Measurements from ENCODE around the gene ELAPOR2. TPM values are rescaled to one million over a fixed set of nuclear protein-coding genes. Genes with fewer than 3 reads are reported as not detected.

The ELAPOR2 gene
- total RNA-seq, 1 experiment from 2014 or later = not detected

DNA sequence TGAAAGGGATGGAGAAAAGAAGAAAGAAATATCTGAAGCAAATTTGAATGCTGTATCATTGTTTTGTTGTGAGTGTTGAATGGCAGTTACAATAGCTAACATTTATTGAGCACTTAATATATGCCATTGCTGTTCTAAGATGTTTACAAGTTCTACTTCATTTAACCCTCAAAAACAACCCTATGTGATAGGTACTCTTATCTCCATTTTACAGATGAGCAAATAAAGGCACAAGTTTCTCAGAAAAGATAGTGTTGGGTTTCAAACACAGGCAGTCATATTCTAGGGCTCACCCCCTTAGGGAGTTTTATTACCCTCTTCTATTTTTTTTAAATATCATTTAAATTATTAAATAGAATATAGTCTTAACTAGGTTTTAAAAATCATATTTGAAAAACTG lies 8.3 kb upstream of the ELAPOR2 start:
- no peaks in the 10 kb centered on the region for H3K27me3 ChIP-seq (replicated peaks; ENCODE audit: insufficient read depth, low read depth, low read length, poor library complexity)
- TF ChIP-seq EZH2 (IDR thresholded peaks at IDR 0.05; ENCODE audit: borderline replicate concordance, low read depth, low read length, poor library complexity, severe bottlenecking) (no peak), CTCF (conservative IDR thresholded peaks at IDR 0.05; ENCODE audit: low read depth, low read length) (no peak)
- no peak overlapping the region for H3K27ac ChIP-seq (ENCODE audit: low read depth, low read length, poor library complexity, severe bottlenecking)
- no peak overlapping the region for H3K4me3 ChIP-seq (ENCODE audit: low read depth, low read length, poor library complexity, severe bottlenecking)
- BruUV-seq (replicated peaks) = no TSS peak
- CTCF ChIA-PET = no interaction called here
- H3K36me3 ChIP-seq (ENCODE audit: insufficient read depth, low read length, poor library complexity, severe bottlenecking) = no peaks in the 10 kb centered on the region
- DNase-seq (ENCODE audit: low spot score) = no peak
- H3K9me3 ChIP-seq (ENCODE audit: low read depth, low read length, poor library complexity, severe bottlenecking) = no peaks in the 10 kb centered on the region
- no peaks in the 10 kb centered on the region for H3K4me1 ChIP-seq (ENCODE audit: insufficient read depth, low read length, poor library complexity, severe bottlenecking)
- intact Hi-C loops (cut with micrococcal nuclease; ENCODE audit: unreplicated experiment) = no loop called here
- POLR2A ChIA-PET (ENCODE audit: low non-redundant PET) = no interaction called here

- no TSS peak for BruUV-seq (replicated peaks)
- DNase-seq (ENCODE audit: low spot score) = no peak
- Histone ChIP-seq H3K27me3 (replicated peaks; ENCODE audit: insufficient read depth, low read depth, low read length, poor library complexity) (peaks cover 8% of the 10 kb centered on the region), H3K4me1 (ENCODE audit: insufficient read depth, low read length, poor library complexity, severe bottlenecking) (no peaks in the 10 kb centered on the region), H3K27ac (ENCODE audit: low read depth, low read length, poor library complexity, severe bottlenecking) (no peak overlapping the region), H3K9me3 (ENCODE audit: low read depth, low read length, poor library complexity, severe bottlenecking) (no peaks in the 10 kb centered on the region), H3K36me3 (ENCODE audit: insufficient read depth, low read length, poor library complexity, severe bottlenecking) (no peaks in the 10 kb centered on the region), H3K4me3 (ENCODE audit: low read depth, low read length, poor library complexity, severe bottlenecking) (peak overlapping the region; percentile 49)
- TF ChIP-seq CTCF (conservative IDR thresholded peaks at IDR 0.05; ENCODE audit: low read depth, low read length) = no peak
- TF ChIP-seq EZH2 (IDR thresholded peaks at IDR 0.05; ENCODE audit: borderline replicate concordance, low read depth, low read length, poor library complexity, severe bottlenecking) = no peak
- ChIA-PET POLR2A (ENCODE audit: low non-redundant PET) (no interaction called here), CTCF (no interaction called here)
- intact Hi-C loops (cut with micrococcal nuclease; ENCODE audit: unreplicated experiment) = no loop called here
Measured at GRCh38 chr7:87060288-87060537, 759 bp upstream of the ELAPOR2 start.

GRCh38 chr7:87058744-87059524 lies 520 bp downstream of the ELAPOR2 start:
- Histone ChIP-seq H3K27ac (ENCODE audit: low read depth, low read length, poor library complexity, severe bottlenecking) (no peak overlapping the region), H3K36me3 (ENCODE audit: insufficient read depth, low read length, poor library complexity, severe bottlenecking) (no peaks in the 10 kb centered on the region), H3K9me3 (ENCODE audit: low read depth, low read length, poor library complexity, severe bottlenecking) (no peaks in the 10 kb centered on the region), H3K4me3 (ENCODE audit: low read depth, low read length, poor library complexity, severe bottlenecking) (peak overlapping the region; percentile 49), H3K27me3 (replicated peaks; ENCODE audit: insufficient read depth, low read depth, low read length, poor library complexity) (peaks cover 8% of the 10 kb centered on the region), H3K4me1 (ENCODE audit: insufficient read depth, low read length, poor library complexity, severe bottlenecking) (no peaks in the 10 kb centered on the region)
- ChIA-PET CTCF (interaction anchor here (0.5 to 0.6 kb wide), 2 partner anchors 89 to 132 kb away, joined by 4 to 6 read pairs; no protein-coding TSS in a partner anchor), POLR2A (ENCODE audit: low non-redundant PET) (no interaction called here)
- TF ChIP-seq EZH2 (IDR thresholded peaks at IDR 0.05; ENCODE audit: borderline replicate concordance, low read depth, low read length, poor library complexity, severe bottlenecking) (no peak), CTCF (conservative IDR thresholded peaks at IDR 0.05; ENCODE audit: low read depth, low read length) (no peak)
- peak; percentile 4 for DNase-seq (ENCODE audit: low spot score)
- intact Hi-C loops (cut with micrococcal nuclease; ENCODE audit: unreplicated experiment) = loop anchor here (10.0 kb wide), 1 partner anchor 176 kb away; no protein-coding TSS in a partner anchor
- no TSS peak for BruUV-seq (replicated peaks)
